SK-N-SH (cell line): ENCODE measurements around the gene ATOSB. TPM values are rescaled to one million over a fixed set of nuclear protein-coding genes. Genes with fewer than 3 reads are reported as not detected.

Experiments used
- CTCF ChIA-PET: fragments of 300-600, 350-600 bp; formaldehyde crosslinking; extraction: SDS; loops from one replicate; lab custom pipeline; 2021; lab: Yijun Ruan, JAX
- POLR2A ChIA-PET: fragments of 350-600 bp; sonication (Branson Sonifier 250); formaldehyde crosslinking; extraction: SDS; loops from one replicate; lab custom pipeline; 2020; ENCODE audit warnings: antibody characterized with exemption, inconsistent platforms; lab: Yijun Ruan, JAX
- DNase-seq: peaks from one replicate; pipeline ENCODE4 v3.0.0; 2012
- H2AFZ ChIP-seq: fragments of 200-600 bp; sonication (generic); 2 replicates; pipeline ENCODE4 v1.8.1; 2016; ENCODE audit warnings: antibody characterized with exemption, mild to moderate bottlenecking, low read depth
- H3F3A ChIP-seq: fragments of 200-600 bp; sonication (generic); replicated peaks from 2 replicates; pipeline ENCODE3; 2016; ENCODE audit warnings: antibody characterized with exemption, mild to moderate bottlenecking; ENCODE audit not compliant: insufficient read depth
- H3K27ac ChIP-seq, 2 experiments: fragments of 200-500 bp in 1 of 2; fragments of 200-600 bp in 1 of 2; sonication (Bioruptor generic) in 1 of 2; sonication (generic), shearing (Covaris generic) in 1 of 2; 2 replicates each; pipeline versions ENCODE4 v1.5.1 to v1.6.1; 2014 to 2016; ENCODE audit warnings: low read depth in 2 of 2, inconsistent platforms in 1 of 2, low read length in 1 of 2, mild to moderate bottlenecking in 1 of 2, mixed read lengths in 1 of 2
- H3K27me3 ChIP-seq: fragments of 200-600 bp; sonication (generic), shearing (Covaris generic); 2 replicates; pipeline ENCODE4 v1.6.1; 2016; ENCODE audit warnings: mixed run types; ENCODE audit not compliant: insufficient read depth
- H3K36me3 ChIP-seq, 2 experiments: fragments of 200-500 bp in 1 of 2; fragments of 200-600 bp in 1 of 2; sonication (Bioruptor generic) in 1 of 2; sonication (generic) in 1 of 2; replicated peaks in 1 of 2; 2 replicates each; pipeline versions ENCODE3 to v1.5.1; 2014 to 2016; ENCODE audit warnings: low read length in 1 of 2, mild to moderate bottlenecking in 1 of 2; ENCODE audit not compliant: insufficient read depth in 2 of 2, control insufficient read depth in 1 of 2
- H3K4me1 ChIP-seq, 2 experiments: fragments of 200-500 bp in 1 of 2; fragments of 200-600 bp in 1 of 2; sonication (Bioruptor generic) in 1 of 2; sonication (generic), shearing (Covaris generic) in 1 of 2; 2 replicates each; pipeline versions ENCODE4 v1.5.1 to v1.6.1; 2014 to 2016; ENCODE audit warnings: low read depth in 1 of 2, low read length in 1 of 2, mixed run types in 1 of 2; ENCODE audit not compliant: insufficient read depth in 2 of 2, control insufficient read depth in 1 of 2
- H3K4me2 ChIP-seq: fragments of 200-600 bp; sonication (generic), shearing (Covaris generic); 2 replicates; pipeline ENCODE4 v1.6.1; 2017; ENCODE audit warnings: mixed run types
- H3K4me3 ChIP-seq, 2 experiments: fragments of 200-500 bp in 1 of 2; fragments of 200-600 bp in 1 of 2; sonication (Bioruptor generic) in 1 of 2; sonication (generic), shearing (Covaris generic) in 1 of 2; 2 replicates each; pipeline versions ENCODE4 v1.5.1 to v1.8.1; 2014 to 2016; ENCODE audit warnings: low read depth in 2 of 2, inconsistent platforms in 1 of 2, low read length in 1 of 2, mild to moderate bottlenecking in 1 of 2, mixed read lengths in 1 of 2, moderate library complexity in 1 of 2
- H3K79me2 ChIP-seq: fragments of 200-600 bp; sonication (generic); 2 replicates; pipeline ENCODE4 v1.8.1; 2017; ENCODE audit warnings: mild to moderate bottlenecking; ENCODE audit not compliant: insufficient read depth
- H3K9ac ChIP-seq: fragments of 200-600 bp; sonication (generic); 2 replicates; pipeline ENCODE4 v1.6.1; 2017; ENCODE audit warnings: mixed run types
- H3K9me2 ChIP-seq: fragments of 200-600 bp; sonication (generic); 2 replicates; pipeline ENCODE4 v1.6.1; 2017; ENCODE audit warnings: mixed run types
- H3K9me3 ChIP-seq: fragments of 200-600 bp; sonication (generic); 2 replicates; pipeline ENCODE4 v1.6.1; 2017; ENCODE audit warnings: mixed run types, mild to moderate bottlenecking, moderate library complexity
- H4K20me1 ChIP-seq: fragments of 200-600 bp; sonication (generic); 2 replicates; pipeline ENCODE4 v1.6.1; 2017; ENCODE audit warnings: mild to moderate bottlenecking, mixed run types; ENCODE audit not compliant: insufficient read depth
- CHD2 ChIP-seq: fragments of 150-350 bp; IDR thresholded peaks from 2 replicates; pipeline ENCODE4 v1.6.1; 2018; ENCODE audit warnings: low read length; ENCODE audit not compliant: partially characterized antibody
- ELF1 ChIP-seq: IDR thresholded peaks from 2 replicates; pipeline ENCODE4 v1.4.0; 2012
- EP300 ChIP-seq, 2 experiments: IDR thresholded peaks; 2 replicates each; pipeline versions ENCODE4 v1.4.0 to v1.6.1; 2012; ENCODE audit warnings: borderline replicate concordance in 1 of 2, low read depth in 1 of 2, low read length in 1 of 2
- FOSL2 ChIP-seq: IDR thresholded peaks from 2 replicates; pipeline ENCODE4 v1.4.0; 2012; ENCODE audit warnings: low read depth, mild to moderate bottlenecking, moderate library complexity, borderline replicate concordance
- FOXJ3 ChIP-seq: sonication (generic); formaldehyde crosslinking; IDR thresholded peaks from 2 replicates; pipeline ENCODE4 v1.5.1; 2020; ENCODE audit warnings: mild to moderate bottlenecking, missing genetic modification reagents
- GABPA ChIP-seq: IDR thresholded peaks from 2 replicates; pipeline ENCODE4 v1.4.0; 2012; ENCODE audit warnings: low read depth, mild to moderate bottlenecking
- IRF3 ChIP-seq: fragments of 150-350 bp; IDR thresholded peaks from 2 replicates; pipeline ENCODE4 v1.6.1; 2016; ENCODE audit warnings: mild to moderate bottlenecking, low read depth, low read length
- MAX ChIP-seq: IDR thresholded peaks from 2 replicates; pipeline ENCODE4 v1.4.0; 2012; ENCODE audit warnings: low read depth
- MXI1 ChIP-seq: IDR thresholded peaks from 2 replicates; pipeline ENCODE4 v1.6.1; 2012; ENCODE audit warnings: mild to moderate bottlenecking, low read depth, low read length, improper control_type of control experiment
- NFIC ChIP-seq: IDR thresholded peaks from 2 replicates; pipeline ENCODE4 v1.4.0; 2012; ENCODE audit warnings: borderline replicate concordance
- POLR2AphosphoS5 ChIP-seq: IDR thresholded peaks from 2 replicates; pipeline ENCODE4 v1.6.1; 2012; ENCODE audit warnings: low read depth, low read length
- REST ChIP-seq: IDR thresholded peaks from 2 replicates; pipeline ENCODE4 v1.6.1; 2012; ENCODE audit warnings: mild to moderate bottlenecking, low read depth, low read length, moderate library complexity
- RFX5 ChIP-seq: IDR thresholded peaks from 2 replicates; pipeline ENCODE4 v1.6.1; 2012; ENCODE audit warnings: mild to moderate bottlenecking, improper control_type of control experiment, low read length
- SIN3A ChIP-seq: IDR thresholded peaks from 2 replicates; pipeline ENCODE4 v1.6.1; 2012; ENCODE audit warnings: low read depth, mild to moderate bottlenecking, low read length, moderate library complexity, borderline replicate concordance
- TAF1 ChIP-seq: IDR thresholded peaks from 2 replicates; pipeline ENCODE4 v1.6.1; 2012; ENCODE audit warnings: low read depth, mild to moderate bottlenecking, low read length, moderate library complexity, borderline replicate concordance
- WGBS: methylation state at CpG from one replicate; pipeline ENCODE4 v1.1.6; 2017; ENCODE audit warnings: low lambda C conversion rate; 5-methylcytosine and 5-hydroxymethylcytosine counted together
- polyA plus RNA-seq, 3 experiments: library from polyadenylated mRNA; depleted of rRNA; stranded (reverse); fragments of >200 nt; gene quantifications; 2 replicates each; pipeline ENCODE4 v1.2.3, GENCODE V29; 2012
- TF ChIP-seq, protein P1 (sequence below): IDR thresholded peaks from 2 replicates; pipeline ENCODE4; 2012

The ATOSB gene
- polyA plus RNA-seq, 1 of the 3 experiments (the other 2 are of a cell fraction), result 42.6 TPM

DNA sequence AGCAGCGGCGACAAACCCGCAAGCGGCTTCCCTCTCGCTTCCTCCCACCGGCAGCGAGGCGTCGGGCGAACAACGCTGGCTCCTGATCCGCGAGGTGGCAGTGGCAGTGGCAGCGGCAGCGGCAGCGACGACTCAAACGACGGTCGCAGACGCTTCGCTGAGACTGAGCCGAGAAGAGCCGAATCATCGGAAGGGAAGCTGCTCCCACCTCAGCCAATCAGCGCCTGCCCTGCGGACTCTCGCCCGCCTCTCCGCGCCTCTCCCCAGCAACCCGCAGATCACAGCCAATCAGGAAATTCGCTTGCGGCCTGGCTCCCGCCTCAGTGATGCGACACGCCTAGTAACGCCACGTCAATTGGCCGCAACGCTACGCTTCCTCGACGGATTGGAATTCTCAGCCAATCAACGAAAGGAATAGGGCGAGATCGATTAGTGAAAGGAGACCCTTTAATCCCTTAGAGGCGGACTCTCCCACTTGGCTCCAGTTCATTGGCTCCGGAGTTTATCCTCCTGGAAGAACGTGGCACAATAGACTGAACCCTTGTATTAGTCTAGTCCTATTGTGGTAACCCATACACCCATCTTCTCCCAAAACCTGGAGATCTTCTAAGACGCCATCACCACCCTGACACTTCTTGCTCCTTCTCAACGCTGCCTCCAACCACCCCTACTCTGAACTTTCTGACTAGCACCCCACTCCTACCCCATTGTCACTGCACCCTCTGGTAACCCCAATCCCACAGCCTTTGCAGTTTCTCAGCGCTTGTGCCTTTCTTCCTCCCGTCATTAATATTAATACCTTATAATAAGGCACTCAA lies 43.0 kb downstream of the ATOSB start, which contains the start of gene VCP:
Gene VCP (minus strand): TSS at position 165 of the 818 bp plus-strand sequence. CDS start 272 bp downstream, outside the sequence.
- 15% methylated on average over 25 of the region's 54 CpGs for WGBS
- TF ChIP-seq POLR2AphosphoS5 (peak; percentile 92), MAX (peak; percentile 36; the same call in 1 of the 2 replicates), ELF1 (peak; percentile 65; the same call in 1 of the 2 replicates), CHD2 (peak; percentile 95), GABPA (peak; percentile 49), FOXJ3 (CRISPR knock-in tag) (no peak), REST (no peak), IRF3 (peak; percentile 67), FOSL2 (no peak), RFX5 (peak; percentile 100), MXI1 (peak; percentile 37; the same call in 1 of the 2 replicates), NFIC (no peak), TAF1 (peak; percentile 86), SIN3A (peak; percentile 59; the same call in 1 of the 2 replicates), EP300 (IDR thresholded peaks at IDR 0.05; ENCODE audit: borderline replicate concordance in 1 of 2, low read depth in 1 of 2, low read length in 1 of 2) (peak in 1 of 2 experiments; percentile 87; a peak in 2 of 4 replicates)
- TF ChIP-seq, protein P1, sequence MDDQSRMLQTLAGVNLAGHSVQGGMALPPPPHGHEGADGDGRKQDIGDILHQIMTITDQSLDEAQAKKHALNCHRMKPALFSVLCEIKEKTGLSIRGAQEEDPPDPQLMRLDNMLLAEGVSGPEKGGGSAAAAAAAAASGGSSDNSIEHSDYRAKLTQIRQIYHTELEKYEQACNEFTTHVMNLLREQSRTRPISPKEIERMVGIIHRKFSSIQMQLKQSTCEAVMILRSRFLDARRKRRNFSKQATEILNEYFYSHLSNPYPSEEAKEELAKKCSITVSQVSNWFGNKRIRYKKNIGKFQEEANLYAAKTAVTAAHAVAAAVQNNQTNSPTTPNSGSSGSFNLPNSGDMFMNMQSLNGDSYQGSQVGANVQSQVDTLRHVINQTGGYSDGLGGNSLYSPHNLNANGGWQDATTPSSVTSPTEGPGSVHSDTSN, result peak; percentile 89
- no peaks in the 10 kb centered on the region for H3K9me2 ChIP-seq
- no peaks in the 10 kb centered on the region for H3K9me3 ChIP-seq
- H3K4me3 ChIP-seq, result peak within 1 kb of the TSS; percentile 89 to 97
- peak within 1 kb of the TSS; percentile 97 to 100 for H3K27ac ChIP-seq
- peaks cover 47% of the 10 kb centered on the region for H4K20me1 ChIP-seq
- ChIA-PET POLR2A (interaction anchor here (0.8 to 2.6 kb wide), 13 partner anchors 7 to 173 kb away, joined by 3 to 16 read pairs (median 5); partner anchors contain the start of genes DNAJB5, FANCG, PIGO and STOML2), CTCF (interaction anchor here (1.0 to 3.2 kb wide), 7 partner anchors 8 to 80 kb away, joined by 3 to 19 read pairs (median 4); partner anchors contain the start of genes FANCG and PIGO)
- H3K4me1 ChIP-seq, result peaks cover 21 to 22% of the 10 kb centered on the region in 2 experiments
- peaks cover 24% of the 10 kb centered on the region for H3F3A ChIP-seq
- H3K79me2 ChIP-seq, result peaks cover 54% of the 10 kb centered on the region
- H3K9ac ChIP-seq, result peak within 1 kb of the TSS; percentile 100
- no peaks in the 10 kb centered on the region for H3K27me3 ChIP-seq
- DNase-seq, result peak; percentile 96
- peak within 1 kb of the TSS; percentile 95 for H3K4me2 ChIP-seq
- peak within 1 kb of the TSS; percentile 81 for H2AFZ ChIP-seq
- peaks cover 23 to 42% of the 10 kb centered on the region in 2 experiments for H3K36me3 ChIP-seq
